ENCODE measurements around the gene ARHGEF35.

GRCh38 chr7:144174613-144175012 lies 21.0 kb downstream of the ARHGEF35 start:
- TF ChIP-seq EZH2phosphoT487 (IDR thresholded peaks at IDR 0.05; ENCODE audit: low read length), result no peak
- TF ChIP-seq, protein P1, sequence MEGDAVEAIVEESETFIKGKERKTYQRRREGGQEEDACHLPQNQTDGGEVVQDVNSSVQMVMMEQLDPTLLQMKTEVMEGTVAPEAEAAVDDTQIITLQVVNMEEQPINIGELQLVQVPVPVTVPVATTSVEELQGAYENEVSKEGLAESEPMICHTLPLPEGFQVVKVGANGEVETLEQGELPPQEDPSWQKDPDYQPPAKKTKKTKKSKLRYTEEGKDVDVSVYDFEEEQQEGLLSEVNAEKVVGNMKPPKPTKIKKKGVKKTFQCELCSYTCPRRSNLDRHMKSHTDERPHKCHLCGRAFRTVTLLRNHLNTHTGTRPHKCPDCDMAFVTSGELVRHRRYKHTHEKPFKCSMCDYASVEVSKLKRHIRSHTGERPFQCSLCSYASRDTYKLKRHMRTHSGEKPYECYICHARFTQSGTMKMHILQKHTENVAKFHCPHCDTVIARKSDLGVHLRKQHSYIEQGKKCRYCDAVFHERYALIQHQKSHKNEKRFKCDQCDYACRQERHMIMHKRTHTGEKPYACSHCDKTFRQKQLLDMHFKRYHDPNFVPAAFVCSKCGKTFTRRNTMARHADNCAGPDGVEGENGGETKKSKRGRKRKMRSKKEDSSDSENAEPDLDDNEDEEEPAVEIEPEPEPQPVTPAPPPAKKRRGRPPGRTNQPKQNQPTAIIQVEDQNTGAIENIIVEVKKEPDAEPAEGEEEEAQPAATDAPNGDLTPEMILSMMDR (IDR thresholded peaks at IDR 0.05; ENCODE audit: low read length), result no peak
- no peak for TF ChIP-seq EZH2 (optimal IDR thresholded peaks at IDR 0.05; ENCODE audit: low read depth, low read length)
